ENCODE data around the gene PSMB8.
A peak's percentile ranks its signal among the peaks of the same experiment; 100 is the strongest.

PSMB8 gene

GRCh38 chr6:32794510-32794909, 49.3 kb downstream of the PSMB8 start:
- peak; percentile 74 for DNase-seq (ENCODE audit: low spot score)

- no peak for DNase-seq (ENCODE audit: low spot score)
Observed at GRCh38 chr6:32792901-32793435, 50.9 kb downstream of the PSMB8 start.

Data from pons (tissue), 1 donor.